NB4 (cell line): ENCODE results near the gene KCNK3.

Source experiments
- POLR2A ChIP-seq: IDR thresholded peaks from 2 replicates; pipeline ENCODE4 v1.6.1; 2011; ENCODE audit warnings: mild to moderate bottlenecking; ENCODE audit not compliant: insufficient read length; ENCODE audit errors: extremely low read depth
- TF ChIP-seq, protein P1 (sequence below): IDR thresholded peaks from one replicate; pipeline ENCODE4 v1.5.1; 2012; ENCODE audit warnings: low read depth, low read length
- TF ChIP-seq, protein P2 (sequence below): IDR thresholded peaks from 2 replicates; pipeline ENCODE4 v1.6.1; 2011; ENCODE audit warnings: low read depth, low read length

DNA sequence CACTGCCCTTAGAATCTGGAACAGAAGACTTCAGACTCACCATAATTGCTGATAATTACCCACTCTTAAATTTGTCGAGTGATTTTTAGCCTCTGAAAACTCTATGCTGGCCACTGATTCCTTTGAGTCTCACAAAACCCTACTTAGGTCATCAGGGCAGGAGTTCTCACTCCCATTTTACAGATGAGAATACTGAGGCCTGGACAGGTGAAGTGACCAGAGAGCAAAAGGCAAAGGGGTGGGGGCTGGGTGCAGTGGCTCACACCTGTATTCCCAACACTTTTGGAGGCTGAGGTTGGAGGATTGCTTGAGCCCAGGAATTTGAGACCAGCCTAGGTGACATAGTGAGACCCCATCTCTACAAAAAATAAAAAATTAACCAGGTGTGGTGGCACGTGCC lies 36.8 kb downstream of the KCNK3 start:
- no peak for TF ChIP-seq POLR2A
- TF ChIP-seq, protein P1, sequence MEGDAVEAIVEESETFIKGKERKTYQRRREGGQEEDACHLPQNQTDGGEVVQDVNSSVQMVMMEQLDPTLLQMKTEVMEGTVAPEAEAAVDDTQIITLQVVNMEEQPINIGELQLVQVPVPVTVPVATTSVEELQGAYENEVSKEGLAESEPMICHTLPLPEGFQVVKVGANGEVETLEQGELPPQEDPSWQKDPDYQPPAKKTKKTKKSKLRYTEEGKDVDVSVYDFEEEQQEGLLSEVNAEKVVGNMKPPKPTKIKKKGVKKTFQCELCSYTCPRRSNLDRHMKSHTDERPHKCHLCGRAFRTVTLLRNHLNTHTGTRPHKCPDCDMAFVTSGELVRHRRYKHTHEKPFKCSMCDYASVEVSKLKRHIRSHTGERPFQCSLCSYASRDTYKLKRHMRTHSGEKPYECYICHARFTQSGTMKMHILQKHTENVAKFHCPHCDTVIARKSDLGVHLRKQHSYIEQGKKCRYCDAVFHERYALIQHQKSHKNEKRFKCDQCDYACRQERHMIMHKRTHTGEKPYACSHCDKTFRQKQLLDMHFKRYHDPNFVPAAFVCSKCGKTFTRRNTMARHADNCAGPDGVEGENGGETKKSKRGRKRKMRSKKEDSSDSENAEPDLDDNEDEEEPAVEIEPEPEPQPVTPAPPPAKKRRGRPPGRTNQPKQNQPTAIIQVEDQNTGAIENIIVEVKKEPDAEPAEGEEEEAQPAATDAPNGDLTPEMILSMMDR, result no peak
- TF ChIP-seq, protein P2, sequence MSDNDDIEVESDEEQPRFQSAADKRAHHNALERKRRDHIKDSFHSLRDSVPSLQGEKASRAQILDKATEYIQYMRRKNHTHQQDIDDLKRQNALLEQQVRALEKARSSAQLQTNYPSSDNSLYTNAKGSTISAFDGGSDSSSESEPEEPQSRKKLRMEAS, result no peak
